PC-9 (cell line): ENCODE measurements around the gene GORAB. TPM values are rescaled to one million over a fixed set of nuclear protein-coding genes. Genes with fewer than 3 reads are reported as not detected.

Experiments used
- BruUV-seq: library from RNA; stranded (reverse); fragments of 400-500 nt; replicated peaks from 2 replicates; lab custom pipeline; 2021; lab: Mats Ljungman, UMichigan
- CTCF ChIA-PET: fragments of 300-600 bp; sonication (Branson Sonifier 250); formaldehyde crosslinking; loops from one replicate; lab custom pipeline; 2022; ENCODE audit warnings: antibody characterized with exemption; lab: Charles Lee
- POLR2A ChIA-PET: fragments of 300-600 bp; sonication (Branson Sonifier 250); formaldehyde crosslinking; loops from one replicate; lab custom pipeline; 2022; ENCODE audit warnings: antibody characterized with exemption; ENCODE audit not compliant: unreplicated experiment; lab: Charles Lee
- DNase-seq, 2 experiments: peaks; one replicate each; pipeline versions ENCODE4 v3.0.0 to v3.0.0-alpha.2; 2015 to 2022; ENCODE audit warnings: mixed read lengths in 1 of 2
- H2AFZ ChIP-seq: fragments of 200-600 bp; sonication (generic); 2 replicates; pipeline ENCODE4 v1.8.1; 2017; ENCODE audit warnings: antibody characterized with exemption
- H3F3A ChIP-seq: fragments of 200-600 bp; sonication (generic); 2 replicates; pipeline ENCODE4 v1.8.1; 2017; ENCODE audit warnings: antibody characterized with exemption, mild to moderate bottlenecking, low read depth; ENCODE audit not compliant: insufficient read depth
- H3K27ac ChIP-seq: fragments of 200-600 bp; sonication (generic); 2 replicates; pipeline ENCODE4 v1.6.1; 2016; ENCODE audit warnings: mixed run types
- H3K27me3 ChIP-seq: fragments of 200-600 bp; sonication (generic); 2 replicates; pipeline ENCODE4 v1.6.1; 2016; ENCODE audit warnings: low read depth, mixed run types; ENCODE audit not compliant: insufficient read depth
- H3K36me3 ChIP-seq: fragments of 200-600 bp; sonication (generic); 2 replicates; pipeline ENCODE4 v1.6.1; 2016; ENCODE audit warnings: low read depth, mixed run types
- H3K4me1 ChIP-seq: fragments of 200-600 bp; sonication (generic); replicated peaks from 2 replicates; pipeline ENCODE4 v1.6.1; 2016; ENCODE audit warnings: mixed run types; ENCODE audit not compliant: insufficient read depth
- H3K4me2 ChIP-seq: fragments of 200-600 bp; sonication (generic); 2 replicates; pipeline ENCODE4 v1.6.1; 2017; ENCODE audit warnings: mixed run types
- H3K4me3 ChIP-seq: fragments of 200-600 bp; sonication (generic); 2 replicates; pipeline ENCODE4 v1.6.1; 2016; ENCODE audit warnings: mixed run types
- H3K79me2 ChIP-seq: fragments of 200-600 bp; sonication (generic); 2 replicates; pipeline ENCODE4 v1.6.1; 2017; ENCODE audit warnings: low read depth, mixed run types
- H3K9me2 ChIP-seq: fragments of 200-600 bp; sonication (generic); 2 replicates; pipeline ENCODE4 v1.8.1; 2017; ENCODE audit warnings: mild to moderate bottlenecking; ENCODE audit not compliant: insufficient read depth
- H3K9me3 ChIP-seq: fragments of 200-600 bp; sonication (generic); 2 replicates; pipeline ENCODE4 v1.8.1; 2016; ENCODE audit warnings: low read depth; ENCODE audit not compliant: insufficient read depth
- H4K20me1 ChIP-seq: fragments of 200-600 bp; sonication (generic); 2 replicates; pipeline ENCODE4 v1.8.1; 2017; ENCODE audit not compliant: insufficient read depth
- EZH2 ChIP-seq: fragments of 200-600 bp; sonication (generic); IDR thresholded peaks from 2 replicates; pipeline ENCODE4 v1.8.0; 2017; ENCODE audit warnings: antibody characterized with exemption, low read depth
- intact Hi-C: fragments of 100-400 bp; cut with micrococcal nuclease; formaldehyde crosslinking; loops from one replicate; pipeline ENCODE4 v1.10.0; 2022; ENCODE audit not compliant: unreplicated experiment
- total RNA-seq: library from RNA; stranded (reverse); gene quantifications from 2 replicates; pipeline ENCODE4 v1.2.3, GENCODE V29; 2021
- TF ChIP-seq, protein P1 (sequence below): fragments of 200-600 bp; sonication (generic); conservative IDR thresholded peaks from 2 replicates; pipeline ENCODE4 v1.6.1; 2017; ENCODE audit warnings: mixed run types, antibody characterized with exemption, mild to moderate bottlenecking, moderate library complexity

Gene GORAB
- total RNA-seq, 1 experiment from 2014 or later, result 8.4 TPM

DNA sequence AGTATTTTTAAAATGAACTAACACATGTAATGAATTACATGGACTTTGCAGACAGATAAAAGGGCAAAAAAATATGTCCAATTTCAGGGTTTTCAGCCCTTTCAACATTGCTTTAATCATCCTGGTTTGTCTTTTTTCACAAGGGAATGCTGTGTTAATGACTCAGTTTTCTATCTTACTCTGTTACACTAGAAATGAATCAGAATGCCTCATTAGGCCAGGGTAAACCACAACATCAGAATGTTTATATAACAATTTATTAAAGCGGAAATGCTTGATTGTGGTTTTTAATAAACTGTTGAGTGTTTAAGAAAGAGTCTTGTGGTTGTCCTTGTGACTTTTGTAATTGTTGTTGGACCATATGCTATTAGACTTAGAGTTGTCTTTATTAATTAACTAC, 13.5 kb downstream of the GORAB start:
- H3K27me3 ChIP-seq, result no peaks in the 10 kb centered on the region
- H3K4me3 ChIP-seq, result no peak overlapping the region
- H3K4me1 ChIP-seq, result no peaks in the 10 kb centered on the region
- H3F3A ChIP-seq, result no peaks in the 10 kb centered on the region
- H4K20me1 ChIP-seq, result no peaks in the 10 kb centered on the region
- no TSS peak for BruUV-seq
- ChIA-PET POLR2A (no interaction called here), CTCF (no interaction called here)
- intact Hi-C loops, result no loop called here
- no peak overlapping the region for H3K4me2 ChIP-seq
- no peaks in the 10 kb centered on the region for H3K79me2 ChIP-seq
- no peaks in the 10 kb centered on the region for H3K9me2 ChIP-seq
- no peak overlapping the region for H2AFZ ChIP-seq
- peaks cover 45% of the 10 kb centered on the region for H3K36me3 ChIP-seq
- H3K9me3 ChIP-seq, result no peaks in the 10 kb centered on the region; the same call in 1 of the 2 replicates
- H3K27ac ChIP-seq, result no peak overlapping the region
- DNase-seq, result no peak
- TF ChIP-seq, protein P1, sequence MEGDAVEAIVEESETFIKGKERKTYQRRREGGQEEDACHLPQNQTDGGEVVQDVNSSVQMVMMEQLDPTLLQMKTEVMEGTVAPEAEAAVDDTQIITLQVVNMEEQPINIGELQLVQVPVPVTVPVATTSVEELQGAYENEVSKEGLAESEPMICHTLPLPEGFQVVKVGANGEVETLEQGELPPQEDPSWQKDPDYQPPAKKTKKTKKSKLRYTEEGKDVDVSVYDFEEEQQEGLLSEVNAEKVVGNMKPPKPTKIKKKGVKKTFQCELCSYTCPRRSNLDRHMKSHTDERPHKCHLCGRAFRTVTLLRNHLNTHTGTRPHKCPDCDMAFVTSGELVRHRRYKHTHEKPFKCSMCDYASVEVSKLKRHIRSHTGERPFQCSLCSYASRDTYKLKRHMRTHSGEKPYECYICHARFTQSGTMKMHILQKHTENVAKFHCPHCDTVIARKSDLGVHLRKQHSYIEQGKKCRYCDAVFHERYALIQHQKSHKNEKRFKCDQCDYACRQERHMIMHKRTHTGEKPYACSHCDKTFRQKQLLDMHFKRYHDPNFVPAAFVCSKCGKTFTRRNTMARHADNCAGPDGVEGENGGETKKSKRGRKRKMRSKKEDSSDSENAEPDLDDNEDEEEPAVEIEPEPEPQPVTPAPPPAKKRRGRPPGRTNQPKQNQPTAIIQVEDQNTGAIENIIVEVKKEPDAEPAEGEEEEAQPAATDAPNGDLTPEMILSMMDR, result no peak
- no peak for TF ChIP-seq EZH2

GRCh38 chr1:170547255-170547654, 15.3 kb downstream of the GORAB start:
- no peak overlapping the region for H3K27ac ChIP-seq
- no peaks in the 10 kb centered on the region for H3K4me1 ChIP-seq
- H3K79me2 ChIP-seq, result no peaks in the 10 kb centered on the region
- TF ChIP-seq EZH2, result no peak
- TF ChIP-seq, protein P1, result no peak
- intact Hi-C loops, result no loop called here
- H2AFZ ChIP-seq, result no peak overlapping the region
- H3K9me3 ChIP-seq, result no peaks in the 10 kb centered on the region; the same call in 1 of the 2 replicates
- CTCF ChIA-PET, result no interaction called here
- H3F3A ChIP-seq, result no peaks in the 10 kb centered on the region
- H3K27me3 ChIP-seq, result no peaks in the 10 kb centered on the region
- BruUV-seq, result no TSS peak
- H3K4me2 ChIP-seq, result no peak overlapping the region
- peaks cover 42% of the 10 kb centered on the region for H3K36me3 ChIP-seq
- no peak overlapping the region for H3K4me3 ChIP-seq
- no peaks in the 10 kb centered on the region for H3K9me2 ChIP-seq
- DNase-seq, result no peak
- H4K20me1 ChIP-seq, result no peaks in the 10 kb centered on the region
- POLR2A ChIA-PET, result no interaction called here

DNA sequence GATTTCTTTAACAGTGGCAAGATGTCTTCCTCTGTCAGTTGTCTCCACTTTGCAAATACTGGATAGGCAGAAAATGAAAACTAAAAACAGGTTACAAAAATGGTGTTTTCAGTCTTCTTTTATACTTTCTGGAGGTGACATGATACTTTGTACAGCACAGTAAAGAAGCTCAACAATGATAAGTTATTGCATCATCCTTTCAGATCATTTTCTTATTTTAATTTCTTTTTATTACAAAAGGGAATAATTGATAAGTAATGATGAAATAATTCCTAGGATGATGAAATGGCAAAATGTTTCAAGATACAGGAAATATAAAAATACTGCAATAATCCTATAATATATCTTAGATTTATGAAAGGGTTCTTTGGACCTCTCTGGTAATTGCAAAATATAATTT, 16.5 kb downstream of the GORAB start:
- H3K4me1 ChIP-seq, result no peaks in the 10 kb centered on the region
- H3K4me3 ChIP-seq, result no peak overlapping the region
- no peak overlapping the region for H3K4me2 ChIP-seq
- CTCF ChIA-PET, result no interaction called here
- H3K36me3 ChIP-seq, result peaks cover 41% of the 10 kb centered on the region; the same call in 1 of the 2 replicates
- POLR2A ChIA-PET, result no interaction called here
- DNase-seq, result no peak
- H3F3A ChIP-seq, result no peaks in the 10 kb centered on the region
- intact Hi-C loops, result no loop called here
- no peak for TF ChIP-seq EZH2
- TF ChIP-seq, protein P1, result no peak
- no peaks in the 10 kb centered on the region for H3K79me2 ChIP-seq
- H3K27me3 ChIP-seq, result no peaks in the 10 kb centered on the region
- H3K27ac ChIP-seq, result no peak overlapping the region
- H3K9me2 ChIP-seq, result no peaks in the 10 kb centered on the region
- no peak overlapping the region for H2AFZ ChIP-seq
- no peaks in the 10 kb centered on the region for H4K20me1 ChIP-seq
- H3K9me3 ChIP-seq, result no peaks in the 10 kb centered on the region; the same call in 1 of the 2 replicates
- no TSS peak for BruUV-seq
